HL-60 (cell line): ENCODE results near the gene LAMC2.

Experiments used
- CTCF ChIP-seq: IDR thresholded peaks from one replicate; pipeline ENCODE4 v1.5.1; 2011; ENCODE audit warnings: low read length, control low read depth, inconsistent platforms; ENCODE audit not compliant: insufficient read depth
- GABPA ChIP-seq: IDR thresholded peaks from 2 replicates; pipeline ENCODE4 v1.6.1; 2012; ENCODE audit warnings: low read depth
- POLR2AphosphoS5 ChIP-seq: IDR thresholded peaks from 2 replicates; pipeline ENCODE4 v1.6.1; 2012; ENCODE audit warnings: low read depth
- REST ChIP-seq: IDR thresholded peaks from 2 replicates; pipeline ENCODE4 v1.6.1; 2012; ENCODE audit warnings: low read depth; ENCODE audit not compliant: insufficient replicate concordance
- SPI1 ChIP-seq: IDR thresholded peaks from 2 replicates; pipeline ENCODE4 v1.6.1; 2012; ENCODE audit warnings: low read depth, mild to moderate bottlenecking, borderline replicate concordance

DNA sequence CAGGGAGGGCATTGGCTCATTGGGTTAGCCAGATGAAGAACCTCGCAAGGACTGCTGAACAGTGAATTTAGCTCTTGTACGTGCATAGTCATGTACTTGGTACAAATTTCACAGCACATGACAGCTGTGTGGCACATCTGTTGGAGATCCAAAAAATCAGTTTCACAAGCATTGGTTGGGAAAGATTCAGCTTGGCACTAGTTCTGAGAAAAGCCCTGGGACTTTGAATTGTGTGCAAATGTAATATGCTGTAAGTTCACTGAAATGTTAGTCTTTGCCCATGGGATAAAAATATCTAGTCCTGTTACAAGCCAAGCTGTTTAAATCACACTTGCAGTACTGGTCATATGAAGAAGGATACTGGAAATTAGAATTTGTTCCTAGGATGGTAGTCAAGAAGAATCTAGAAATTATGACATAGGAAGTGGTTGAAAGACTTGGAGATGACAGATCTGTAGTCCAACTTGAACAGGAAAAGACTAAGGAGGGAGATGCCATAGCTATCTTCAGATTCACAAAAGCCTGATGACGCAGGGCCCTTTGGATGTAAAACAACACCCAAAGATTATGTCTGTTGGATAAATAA is 19.2 kb downstream of the LAMC2 start:
- TF ChIP-seq CTCF = no peak
- no peak for TF ChIP-seq POLR2AphosphoS5
- TF ChIP-seq REST = no peak
- no peak for TF ChIP-seq GABPA
- no peak for TF ChIP-seq SPI1
